ENCODE results near the gene DHTKD1. TPM values are rescaled to one million over a fixed set of nuclear protein-coding genes. Genes with fewer than 3 reads are reported as not detected.
"Not testable (repeated sequence)": the region's sequence is repeated elsewhere in the genome, so short reads cannot be mapped to it uniquely, and the experiment has no call there.

Gene DHTKD1
- total RNA-seq, 8 experiments from 2014 or later, result 3.6 to 26.2 (median 19.1) TPM

DNA sequence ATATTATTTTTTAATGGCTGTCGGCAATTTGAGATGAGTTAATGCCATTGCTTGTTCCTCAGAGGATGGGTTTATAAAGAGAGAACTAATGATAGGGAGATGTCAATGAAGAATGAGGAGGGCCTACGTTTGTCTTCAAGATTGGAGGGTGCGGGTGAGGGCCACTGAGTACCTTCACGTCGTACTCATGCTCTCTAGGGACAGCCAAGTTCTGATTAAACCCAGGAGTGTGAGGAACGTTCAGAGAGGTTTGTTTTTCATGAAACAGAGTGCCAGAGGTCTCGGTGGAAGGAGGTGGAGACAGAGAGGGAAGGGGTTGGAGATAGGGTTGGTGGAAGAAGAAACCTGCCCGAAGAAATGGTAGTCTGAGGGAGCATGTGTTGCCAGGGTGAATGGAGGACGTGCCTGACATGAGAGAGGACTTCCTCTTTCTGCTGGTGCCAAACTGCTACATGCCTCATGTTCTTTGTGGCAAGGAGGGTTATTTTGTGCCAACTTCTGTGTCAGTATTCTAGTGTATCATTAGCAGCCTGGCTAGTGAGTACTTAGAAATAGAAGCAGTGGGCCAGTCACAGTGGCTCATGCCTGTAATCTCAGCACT, 8.9 kb downstream of the DHTKD1 start:
- Histone ChIP-seq H3K27ac (no peak overlapping the region), H3K4me3 (no peak overlapping the region), H3K4me1 (replicated peaks in 1 of 2) (no peaks in the 10 kb centered on the region)
- 60 to 100% (median 81%) methylated on average over 1 to 7 of the region's 9 CpGs for WGBS, 10 experiments
- no peak for ATAC-seq (replicated peaks in 6 of 8)
- in situ Hi-C loops (cut with MboI; ENCODE audit: low pct_unique_long_range_greater_than_20kb in 2 of 9, low sequenced_read_pairs in 9 of 9, unreplicated experiment in 9 of 9), result no loop called here

DNA sequence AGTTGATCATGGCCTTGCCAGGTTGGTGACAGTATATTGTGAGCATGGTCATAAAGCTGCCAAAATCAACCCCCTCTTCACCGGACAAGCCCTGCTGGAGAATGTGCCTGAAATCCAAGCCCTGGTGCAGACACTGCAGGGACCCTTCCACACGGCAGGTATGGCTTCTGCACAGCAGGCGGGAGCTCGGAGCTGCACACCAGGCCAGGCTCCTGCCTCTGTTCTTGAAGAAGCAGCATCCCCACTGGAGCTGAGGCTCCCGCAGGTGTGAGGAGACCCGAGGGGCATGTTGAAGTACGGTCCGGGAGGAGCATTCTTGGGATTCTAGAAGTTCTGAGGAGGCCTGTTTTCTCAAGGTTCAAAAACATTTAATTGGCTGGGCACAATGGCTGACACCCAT, 12.7 kb downstream of the DHTKD1 start:
- in situ Hi-C loops (cut with MboI; ENCODE audit: low pct_unique_long_range_greater_than_20kb in 2 of 9, low sequenced_read_pairs in 9 of 9, unreplicated experiment in 9 of 9), result no loop called here
- Histone ChIP-seq H3K27ac (no peak overlapping the region), H3K4me3 (no peak overlapping the region), H3K4me1 (replicated peaks in 1 of 2) (no peaks in the 10 kb centered on the region)
- WGBS, 10 experiments, result 71 to 100% (median 100%) methylated on average over 1 to 5 of the region's 8 CpGs; no CpG with 5 or more reads in 5 of the 10 experiments
- ATAC-seq (replicated peaks in 6 of 8), result no peak

DNA sequence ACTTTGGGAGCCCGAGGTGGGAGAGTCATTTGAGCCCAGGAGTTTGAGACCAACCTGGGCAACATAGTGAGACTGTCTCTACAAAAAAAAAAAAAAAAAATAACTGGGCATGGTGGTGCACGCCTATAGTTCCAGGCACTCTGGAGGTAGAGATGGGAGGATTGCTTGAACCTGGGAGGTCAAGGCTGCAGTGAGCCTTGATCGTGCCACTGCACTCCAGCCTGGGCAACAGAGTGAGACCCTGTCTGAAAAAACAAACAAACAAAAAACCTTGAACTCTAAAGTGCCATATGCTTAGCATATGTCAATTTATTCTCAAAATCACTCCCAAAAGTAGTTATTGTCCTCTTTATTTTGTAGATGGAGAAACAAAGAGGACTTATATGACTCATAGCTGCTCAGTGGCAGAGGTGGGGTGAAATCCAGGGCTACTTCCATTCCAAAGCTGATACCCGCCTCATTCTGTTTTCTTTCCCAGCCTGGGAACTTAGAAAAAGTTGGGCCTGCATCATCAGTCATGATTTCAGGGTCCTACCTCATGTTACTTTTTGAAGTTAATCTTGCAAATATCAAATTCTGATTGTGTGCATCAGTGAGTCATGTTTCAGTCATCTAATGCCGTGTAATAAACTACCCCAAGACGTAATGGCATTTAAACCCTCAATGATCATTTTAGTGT, 13.3 kb downstream of the DHTKD1 start:
- H3K4me3 ChIP-seq, result no peak overlapping the region
- in situ Hi-C loops (cut with MboI; ENCODE audit: low pct_unique_long_range_greater_than_20kb in 2 of 9, low sequenced_read_pairs in 9 of 9, unreplicated experiment in 9 of 9), result no loop called here
- 17 to 100% (median 83%) methylated on average over 1 to 5 of the region's 6 CpGs; no CpG with 5 or more reads in 2 of the 10 experiments for WGBS, 10 experiments
- no peaks in the 10 kb centered on the region for H3K4me1 ChIP-seq (replicated peaks in 1 of 2)
- peak in 2 of 8 experiments; percentile 46 to 61 for ATAC-seq (replicated peaks in 6 of 8)
- no peak overlapping the region for H3K27ac ChIP-seq

DNA sequence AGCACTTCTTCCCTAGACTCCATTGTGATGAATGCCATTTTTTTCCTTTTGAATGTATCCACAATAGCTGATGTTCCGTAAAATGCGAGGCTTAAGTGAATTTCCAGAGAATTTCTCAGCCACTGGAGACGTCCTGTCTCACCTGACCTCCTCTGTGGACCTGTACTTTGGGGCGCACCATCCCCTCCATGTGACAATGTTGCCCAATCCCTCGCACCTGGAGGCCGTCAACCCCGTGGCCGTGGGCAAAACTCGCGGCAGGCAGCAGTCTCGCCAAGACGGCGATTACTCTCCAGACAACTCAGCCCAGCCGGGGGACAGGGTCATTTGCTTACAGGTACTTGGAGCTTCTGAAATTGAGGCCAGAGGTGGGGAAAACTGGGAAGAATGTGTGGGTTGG, 20.2 kb downstream of the DHTKD1 start:
- Histone ChIP-seq H3K4me1 (replicated peaks in 1 of 2) (no peaks in the 10 kb centered on the region), H3K27ac (no peak overlapping the region), H3K4me3 (no peak overlapping the region)
- no peak for ATAC-seq (replicated peaks in 6 of 8)
- in situ Hi-C loops (cut with MboI; ENCODE audit: low pct_unique_long_range_greater_than_20kb in 2 of 9, low sequenced_read_pairs in 9 of 9, unreplicated experiment in 9 of 9), result no loop called here
- 82 to 100% (median 93%) methylated on average over 2 to 13 of the region's 14 CpGs; no CpG with 5 or more reads in 2 of the 10 experiments for WGBS, 10 experiments

DNA sequence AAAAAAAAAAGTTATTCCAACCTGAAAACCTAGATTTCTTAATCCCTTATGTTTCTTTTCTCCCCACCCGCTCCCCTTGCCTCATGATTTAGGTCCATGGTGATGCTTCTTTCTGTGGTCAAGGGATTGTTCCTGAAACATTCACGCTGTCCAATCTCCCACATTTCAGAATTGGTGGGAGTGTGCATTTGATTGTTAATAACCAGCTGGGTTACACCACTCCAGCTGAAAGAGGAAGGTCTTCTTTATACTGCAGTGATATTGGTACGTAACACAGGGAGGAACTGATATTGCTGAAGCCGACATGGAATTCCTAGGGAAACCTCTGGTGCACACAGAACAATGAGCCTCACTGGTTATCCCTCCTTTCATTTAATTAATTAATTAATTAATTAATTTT, 22.7 kb downstream of the DHTKD1 start:
- H3K4me3 ChIP-seq, result no peak overlapping the region
- in situ Hi-C loops (cut with MboI; ENCODE audit: low pct_unique_long_range_greater_than_20kb in 2 of 9, low sequenced_read_pairs in 9 of 9, unreplicated experiment in 9 of 9), result no loop called here
- no peak for ATAC-seq (replicated peaks in 6 of 8)
- no peaks in the 10 kb centered on the region for H3K4me1 ChIP-seq (replicated peaks in 1 of 2)
- no peak overlapping the region for H3K27ac ChIP-seq
- 86 to 100% (median 100%) methylated on average over 1 to 3 of the region's 4 CpGs; no CpG with 5 or more reads in 2 of the 10 experiments for WGBS, 10 experiments

DNA sequence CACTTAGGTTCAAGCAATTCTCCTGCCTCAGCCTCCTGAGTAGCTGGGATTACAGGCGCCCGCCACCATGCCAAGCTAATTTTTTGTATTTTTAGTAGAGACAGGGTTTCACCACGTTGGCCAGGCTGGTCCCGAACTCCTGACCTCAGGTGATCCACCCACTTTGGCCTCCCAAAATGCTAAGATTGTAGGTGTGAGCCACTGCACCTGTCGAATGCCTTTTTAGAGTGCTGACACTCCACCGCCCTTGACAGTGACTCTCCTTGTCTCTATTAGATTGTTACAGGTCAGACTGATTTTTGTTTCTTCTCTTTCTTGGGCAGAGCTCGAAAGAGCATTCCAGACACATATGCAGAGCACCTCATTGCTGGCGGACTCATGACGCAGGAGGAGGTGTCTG, 28.6 kb downstream of the DHTKD1 start:
- ATAC-seq (replicated peaks in 6 of 8); H3K4me1 ChIP-seq (replicated peaks in 1 of 2); H3K27ac ChIP-seq; in situ Hi-C loops (cut with MboI; ENCODE audit: low pct_unique_long_range_greater_than_20kb in 2 of 9, low sequenced_read_pairs in 9 of 9, unreplicated experiment in 9 of 9); H3K4me3 ChIP-seq: not testable (repeated sequence)
- 80 to 100% (median 98%) methylated on average over 1 to 9 of the region's 9 CpGs; no CpG with 5 or more reads in 1 of the 10 experiments for WGBS, 10 experiments

DNA sequence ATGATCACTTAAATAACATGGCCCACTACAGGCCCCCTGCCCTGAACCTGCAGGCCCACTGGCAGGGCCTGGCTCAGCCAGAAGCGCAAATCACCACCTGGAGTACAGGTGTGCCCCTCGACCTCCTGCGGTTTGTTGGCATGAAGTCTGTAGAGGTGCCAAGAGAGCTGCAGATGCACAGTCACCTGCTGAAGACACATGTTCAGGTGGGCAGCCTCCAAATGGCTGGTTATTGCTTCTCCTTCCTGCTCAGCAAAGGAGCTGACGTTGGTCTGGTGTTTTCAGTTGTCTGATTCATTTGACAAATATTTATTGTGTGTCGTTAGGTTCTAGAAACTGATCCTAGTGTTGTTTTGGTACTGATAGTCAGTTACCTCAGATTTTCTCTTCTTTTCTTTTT, 29.0 kb downstream of the DHTKD1 start:
- Histone ChIP-seq H3K27ac (no peak overlapping the region), H3K4me1 (replicated peaks in 1 of 2) (no peaks in the 10 kb centered on the region), H3K4me3 (no peak overlapping the region)
- WGBS, 10 experiments, result 0 to 100% (median 87%) methylated on average over 1 to 4 of the region's 5 CpGs; no CpG with 5 or more reads in 2 of the 10 experiments
- in situ Hi-C loops (cut with MboI; ENCODE audit: low pct_unique_long_range_greater_than_20kb in 2 of 9, low sequenced_read_pairs in 9 of 9, unreplicated experiment in 9 of 9), result no loop called here
- no peak for ATAC-seq (replicated peaks in 6 of 8)

DNA sequence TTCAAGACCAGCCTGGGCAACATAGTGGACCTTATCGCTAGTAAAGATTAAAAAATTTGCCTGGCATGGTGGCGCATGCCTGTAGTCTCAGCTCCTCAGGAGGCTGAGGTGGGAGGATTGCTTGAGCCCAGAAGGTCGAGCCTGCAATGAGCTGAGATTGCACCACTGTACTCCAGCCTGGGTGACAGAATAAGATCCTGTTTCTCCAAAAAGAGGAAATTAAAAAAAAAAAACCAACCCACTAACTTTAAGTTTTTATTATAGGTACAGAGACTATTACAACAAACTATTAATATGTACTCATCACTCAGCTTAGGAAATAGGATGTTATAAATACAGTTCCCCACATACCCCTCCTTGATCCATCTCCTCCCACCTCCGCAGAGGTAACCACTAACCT, 30.2 kb downstream of the DHTKD1 start:
- no peak overlapping the region for H3K27ac ChIP-seq
- no peak overlapping the region for H3K4me3 ChIP-seq
- 79 to 100% (median 100%) methylated on average over 1 to 4 of the region's 4 CpGs; no CpG with 5 or more reads in 3 of the 10 experiments for WGBS, 10 experiments
- H3K4me1 ChIP-seq (replicated peaks in 1 of 2), result no peaks in the 10 kb centered on the region
- ATAC-seq (replicated peaks in 6 of 8), result no peak
- in situ Hi-C loops (cut with MboI; ENCODE audit: low pct_unique_long_range_greater_than_20kb in 2 of 9, low sequenced_read_pairs in 9 of 9, unreplicated experiment in 9 of 9), result no loop called here

DNA sequence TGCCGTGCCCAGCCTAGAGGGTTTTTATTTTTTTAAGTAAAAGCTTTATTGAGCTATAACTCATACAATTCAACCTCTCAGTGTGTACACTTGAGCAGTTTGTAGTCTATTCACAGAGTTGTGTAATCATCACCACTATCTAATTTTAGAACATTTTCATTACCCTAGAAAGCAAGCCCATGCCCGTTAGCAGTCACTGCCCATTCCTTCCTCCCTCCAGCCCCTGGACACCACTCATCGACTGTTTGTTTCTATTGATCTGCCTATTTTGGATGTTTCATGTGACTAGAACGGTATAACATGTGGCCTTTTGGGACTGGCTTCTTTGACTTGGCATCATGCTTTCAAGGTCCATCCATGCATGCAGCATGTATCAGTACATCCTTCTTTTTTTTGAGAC, 35.0 kb downstream of the DHTKD1 start:
- WGBS, 10 experiments, result 83 to 100% (median 100%) methylated on average over 1 to 3 of the region's 4 CpGs; no CpG with 5 or more reads in 3 of the 10 experiments
- Histone ChIP-seq H3K4me1 (replicated peaks in 1 of 2) (no peaks in the 10 kb centered on the region), H3K27ac (no peak overlapping the region), H3K4me3 (no peak overlapping the region)
- in situ Hi-C loops (cut with MboI; ENCODE audit: low pct_unique_long_range_greater_than_20kb in 2 of 9, low sequenced_read_pairs in 9 of 9, unreplicated experiment in 9 of 9), result loop anchor here in 1 of 9 experiments (25.0 kb wide), 1 partner anchor 108 kb away; no protein-coding TSS in a partner anchor
- no peak for ATAC-seq (replicated peaks in 6 of 8)

DNA sequence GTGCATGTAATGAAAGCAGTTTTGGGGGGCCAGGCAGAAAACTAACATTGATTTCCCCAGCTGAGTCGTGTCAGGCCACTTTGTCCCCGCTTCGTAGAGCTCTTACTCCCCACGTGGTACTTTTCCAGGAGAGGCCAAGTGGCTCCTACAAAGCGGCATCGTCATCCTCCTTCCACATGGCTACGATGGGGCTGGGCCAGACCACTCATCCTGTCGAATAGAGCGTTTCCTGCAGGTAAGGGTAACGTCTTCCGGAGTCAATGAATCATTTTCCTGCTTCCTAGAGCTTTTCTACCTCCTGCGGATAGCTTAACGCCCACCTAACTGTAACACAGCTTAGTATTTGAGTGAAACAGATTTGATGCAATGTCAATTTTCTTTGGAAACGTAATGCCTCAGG, 39.0 kb downstream of the DHTKD1 start:
- in situ Hi-C loops (cut with MboI; ENCODE audit: low pct_unique_long_range_greater_than_20kb in 2 of 9, low sequenced_read_pairs in 9 of 9, unreplicated experiment in 9 of 9), result loop anchor here in 1 of 9 experiments (25.0 kb wide), 1 partner anchor 105 kb away; no protein-coding TSS in a partner anchor
- Histone ChIP-seq H3K4me3 (no peak overlapping the region), H3K27ac (no peak overlapping the region), H3K4me1 (replicated peaks in 1 of 2) (no peaks in the 10 kb centered on the region)
- ATAC-seq (replicated peaks in 6 of 8), result no peak
- WGBS, 10 experiments, result 72 to 100% (median 89%) methylated on average over 1 to 8 of the region's 14 CpGs; no CpG with 5 or more reads in 1 of the 10 experiments

DNA sequence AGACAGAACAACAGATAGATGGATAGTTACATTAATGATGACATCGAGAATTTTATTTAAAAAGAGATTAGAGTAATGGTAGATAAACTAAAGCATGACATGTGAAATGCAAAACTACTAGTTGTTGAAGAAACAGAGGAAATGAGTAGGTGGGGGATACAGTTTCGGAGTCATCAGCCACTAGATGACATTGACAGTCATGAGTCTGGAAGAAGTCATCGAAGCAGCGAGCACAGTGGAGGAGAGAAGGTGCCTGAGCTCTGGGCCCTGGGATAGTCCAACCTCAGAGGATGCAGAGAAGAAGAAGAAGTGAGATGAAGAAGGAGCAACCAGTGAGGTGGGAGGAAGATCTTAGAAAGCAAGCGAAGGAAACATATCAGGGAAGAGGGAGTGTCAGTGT, 40.5 kb downstream of the DHTKD1 start:
- no peak for ATAC-seq (replicated peaks in 6 of 8)
- WGBS, 10 experiments, result 91 to 100% (median 98%) methylated on average over 1 to 5 of the region's 5 CpGs

DNA sequence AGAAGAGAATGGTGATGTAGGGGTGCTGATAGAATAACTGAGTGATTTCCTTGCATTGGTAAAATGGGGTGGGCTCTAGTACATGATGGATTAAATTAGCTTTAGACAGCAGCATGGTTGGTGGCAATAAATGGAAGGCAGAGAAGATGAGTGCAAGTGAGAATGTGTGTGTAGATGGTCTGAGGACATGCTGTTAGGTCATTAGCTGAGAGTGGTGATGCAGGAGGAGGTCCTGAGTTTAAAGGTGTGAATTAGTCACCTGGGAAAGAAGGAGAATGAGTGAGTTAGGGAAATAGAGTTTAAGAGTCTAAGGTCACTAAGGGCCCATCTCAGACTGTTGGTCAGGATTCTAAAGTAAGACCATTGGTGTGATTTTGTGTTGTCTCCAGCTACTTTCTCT, 42.8 kb downstream of the DHTKD1 start:
- H3K4me1 ChIP-seq (replicated peaks in 1 of 2), result no peaks in the 10 kb centered on the region
- no peak overlapping the region for H3K27ac ChIP-seq
- no peak overlapping the region for H3K4me3 ChIP-seq
- no peak for ATAC-seq (replicated peaks in 6 of 8)
- in situ Hi-C loops (cut with MboI; ENCODE audit: low pct_unique_long_range_greater_than_20kb in 2 of 9, low sequenced_read_pairs in 9 of 9, unreplicated experiment in 9 of 9), result loop anchor here in 1 of 9 experiments (25.0 kb wide), 1 partner anchor 101 kb away; no protein-coding TSS in a partner anchor

More for the DNA sequence above, 40.5 kb downstream of the DHTKD1 start:
- no peaks in the 10 kb centered on the region for H3K4me1 ChIP-seq (replicated peaks in 1 of 2)
- no peak overlapping the region for H3K27ac ChIP-seq
- no peak overlapping the region for H3K4me3 ChIP-seq
- in situ Hi-C loops (cut with MboI; ENCODE audit: low pct_unique_long_range_greater_than_20kb in 2 of 9, low sequenced_read_pairs in 9 of 9, unreplicated experiment in 9 of 9), result loop anchor here in 1 of 9 experiments (25.0 kb wide), 1 partner anchor 103 kb away; no protein-coding TSS in a partner anchor

DNA sequence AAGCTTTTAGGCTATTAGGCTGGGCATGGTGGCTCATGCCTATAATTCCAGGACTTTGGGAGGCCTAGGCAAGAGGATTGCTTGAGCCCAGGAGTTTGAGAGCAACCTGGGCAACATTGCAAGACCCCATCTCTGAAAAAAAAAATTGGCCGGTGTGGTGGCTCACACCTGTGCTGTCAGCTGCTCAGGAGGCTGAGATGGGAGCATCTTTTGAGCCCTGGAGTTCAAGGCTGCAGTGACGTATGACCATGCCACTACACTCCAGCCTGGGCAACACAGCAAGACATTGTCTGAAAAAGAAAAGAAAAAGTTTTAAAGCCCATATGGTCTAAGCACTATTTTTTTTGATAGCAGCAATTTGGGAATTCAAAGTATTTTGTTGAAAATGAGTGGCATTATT, 44.9 kb downstream of the DHTKD1 start:
- Histone ChIP-seq H3K4me3 (no peak overlapping the region), H3K27ac (no peak overlapping the region), H3K4me1 (replicated peaks in 1 of 2) (no peaks in the 10 kb centered on the region)
- no peak for ATAC-seq (replicated peaks in 6 of 8)
- in situ Hi-C loops (cut with MboI; ENCODE audit: low pct_unique_long_range_greater_than_20kb in 2 of 9, low sequenced_read_pairs in 9 of 9, unreplicated experiment in 9 of 9), result loop anchor here in 1 of 9 experiments (25.0 kb wide), 1 partner anchor 99 kb away; no protein-coding TSS in a partner anchor
- 80 to 100% (median 100%) methylated on average over 1 to 2 of the region's 2 CpGs; no CpG with 5 or more reads in 3 of the 10 experiments for WGBS, 10 experiments

Measured in motor neuron (in vitro differentiated cells).